Activated B cell treated with CpG ODN at 0.5 μM for 24 hours (primary cell): ENCODE results near the gene CPPED1. TPM values are rescaled to one million over a fixed set of nuclear protein-coding genes. Genes with fewer than 3 reads are reported as not detected.

ENCODE experiments used
- ATAC-seq: fragments of 200-7000 bp; cut with Tn5 transposase; one replicate; pipeline ENCODE4 v1.10.0; 2021; ENCODE audit warnings: low read depth, mild to moderate bottlenecking, moderate library complexity
- CTCF ChIA-PET: fragments of 350-600 bp; sonication (Branson Sonifier 250); formaldehyde crosslinking; loops from one replicate; lab custom pipeline; 2021; ENCODE audit warnings: antibody characterized with exemption; lab: Charles Lee
- POLR2A ChIA-PET: fragments of 350-600 bp; sonication (Branson Sonifier 250); formaldehyde crosslinking; loops from one replicate; lab custom pipeline; 2021; ENCODE audit warnings: antibody characterized with exemption; lab: Charles Lee
- DNase-seq: peaks from one replicate; pipeline ENCODE4 v3.0.0; 2022
- H3K27ac Mint-ChIP-seq: one replicate; pipeline ENCODE4 v1.8.0; 2020; ENCODE audit warnings: mixed read lengths
- H3K27me3 Mint-ChIP-seq: one replicate; pipeline ENCODE4 v1.8.0; 2021; ENCODE audit warnings: mixed read lengths
- H3K36me3 Mint-ChIP-seq: one replicate; pipeline ENCODE4 v1.8.0; 2021; ENCODE audit warnings: low read depth, mixed read lengths
- H3K4me1 Mint-ChIP-seq: one replicate; pipeline ENCODE4 v1.8.0; 2021; ENCODE audit warnings: mixed read lengths
- H3K4me3 Mint-ChIP-seq: one replicate; pipeline ENCODE4 v1.8.0; 2020; ENCODE audit warnings: mild to moderate bottlenecking, mixed read lengths
- H3K9me3 Mint-ChIP-seq: one replicate; pipeline ENCODE4 v1.8.0; 2020; ENCODE audit warnings: mixed read lengths
- CTCF ChIP-seq: fragments of 200-600 bp; IDR thresholded peaks from one replicate; pipeline ENCODE4 v1.8.0; 2022; ENCODE audit warnings: antibody characterized with exemption, mild to moderate bottlenecking
- intact Hi-C: fragments of 100-400 bp; cut with micrococcal nuclease; formaldehyde crosslinking; loops from one replicate; pipeline ENCODE4 v1.15.1; 2024
- total RNA-seq: library from RNA; stranded (reverse); gene quantifications from 2 replicates; pipeline ENCODE4 v1.2.3, GENCODE V29; 2022

CPPED1 gene
- total RNA-seq, 1 donor from 2014 or later: 14.1 TPM

DNA sequence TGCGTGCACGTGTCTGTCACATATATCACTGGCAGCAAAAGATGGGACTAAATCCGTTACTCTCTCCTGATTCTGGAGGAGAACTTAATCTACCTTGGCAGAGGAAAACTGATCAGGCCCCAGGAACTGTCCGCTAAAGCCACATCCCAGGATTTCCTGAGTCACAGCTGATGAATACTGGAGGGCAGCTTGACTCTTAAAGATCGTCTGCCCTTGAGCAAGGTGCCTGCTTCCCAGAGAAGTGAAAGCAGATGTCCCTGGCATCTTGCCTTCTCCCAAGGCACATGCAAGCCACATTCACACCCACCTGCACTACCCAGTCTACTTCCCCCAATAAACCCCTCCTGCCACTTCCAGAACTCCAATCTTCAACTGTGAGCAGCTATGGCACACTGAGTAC lies 99.8 kb downstream of the CPPED1 start:
- CTCF ChIA-PET: no interaction called here
- DNase-seq (no peak), ATAC-seq (no peak)
- no peaks in the 10 kb centered on the region for H3K27me3 Mint-ChIP-seq
- TF ChIP-seq CTCF: no peak
- H3K27ac Mint-ChIP-seq: no peak overlapping the region
- H3K36me3 Mint-ChIP-seq: peaks cover 23% of the 10 kb centered on the region
- POLR2A ChIA-PET: no interaction called here
- no peaks in the 10 kb centered on the region for H3K4me1 Mint-ChIP-seq
- no peaks in the 10 kb centered on the region for H3K9me3 Mint-ChIP-seq
- intact Hi-C loops: no loop called here
- no peak overlapping the region for H3K4me3 Mint-ChIP-seq

- H3K4me1 Mint-ChIP-seq: no peaks in the 10 kb centered on the region
- intact Hi-C loops: no loop called here
- ChIA-PET CTCF (no interaction called here), POLR2A (no interaction called here)
- peaks cover 29% of the 10 kb centered on the region for H3K36me3 Mint-ChIP-seq
- ATAC-seq: no peak
- H3K27ac Mint-ChIP-seq: no peak overlapping the region
- H3K4me3 Mint-ChIP-seq: no peak overlapping the region
- DNase-seq: no peak
- no peak for TF ChIP-seq CTCF
- H3K27me3 Mint-ChIP-seq: no peaks in the 10 kb centered on the region
- H3K9me3 Mint-ChIP-seq: no peaks in the 10 kb centered on the region
Measured at GRCh38 chr16:12700161-12700560, 103.5 kb downstream of the CPPED1 start.

GRCh38 chr16:12699161-12699560 lies 104.5 kb downstream of the CPPED1 start:
- Mint-ChIP-seq H3K4me3 (no peak overlapping the region), H3K4me1 (no peaks in the 10 kb centered on the region), H3K27me3 (no peaks in the 10 kb centered on the region), H3K27ac (no peak overlapping the region), H3K36me3 (peaks cover 26% of the 10 kb centered on the region), H3K9me3 (no peaks in the 10 kb centered on the region)
- no peak for TF ChIP-seq CTCF
- CTCF ChIA-PET: no interaction called here
- intact Hi-C loops: no loop called here
- POLR2A ChIA-PET: no interaction called here
- no peak for ATAC-seq
- DNase-seq: no peak

- Mint-ChIP-seq H3K9me3 (no peaks in the 10 kb centered on the region), H3K36me3 (peaks cover 21% of the 10 kb centered on the region), H3K27me3 (no peaks in the 10 kb centered on the region), H3K27ac (no peak overlapping the region), H3K4me1 (no peaks in the 10 kb centered on the region), H3K4me3 (no peak overlapping the region)
- POLR2A ChIA-PET: no interaction called here
- no peak for TF ChIP-seq CTCF
- CTCF ChIA-PET: interaction anchor here (0.7 kb wide), 1 partner anchor 65 kb away, joined by 3 read pairs; no protein-coding TSS in a partner anchor
- DNase-seq: no peak
- no peak for ATAC-seq
- intact Hi-C loops: no loop called here
Measured at GRCh38 chr16:12697437-12697836, 106.2 kb downstream of the CPPED1 start.

DNA sequence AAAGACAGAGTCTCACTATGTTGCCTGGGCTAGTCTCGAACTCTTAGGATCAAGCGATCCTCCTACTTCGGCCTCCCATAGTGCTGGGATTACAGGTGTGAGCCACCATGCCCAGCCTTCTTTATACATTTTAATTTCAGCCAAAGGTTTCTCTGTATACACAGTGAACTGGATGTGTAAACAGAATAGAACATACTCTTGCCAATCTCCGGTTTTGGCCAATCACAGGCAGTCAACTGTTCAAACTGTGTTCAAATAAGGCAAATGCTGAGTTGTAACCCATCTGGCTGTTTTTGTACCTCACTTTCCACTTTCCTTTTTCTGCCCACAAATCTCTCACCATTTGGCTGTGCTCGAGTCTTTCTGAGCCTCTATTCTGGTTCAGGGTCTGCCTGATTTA lies 108.2 kb downstream of the CPPED1 start:
- Mint-ChIP-seq H3K9me3 (no peaks in the 10 kb centered on the region), H3K36me3 (peaks cover 17% of the 10 kb centered on the region), H3K4me3 (no peak overlapping the region), H3K27ac (no peak overlapping the region), H3K4me1 (no peaks in the 10 kb centered on the region), H3K27me3 (no peaks in the 10 kb centered on the region)
- intact Hi-C loops: no loop called here
- ChIA-PET POLR2A (no interaction called here), CTCF (no interaction called here)
- no peak for TF ChIP-seq CTCF
- DNase-seq (no peak), ATAC-seq (no peak)
